IPS DF 6.9 (cell line): ENCODE measurements around the gene SETD2.

Experiments
- DNase-seq: peaks from one replicate; pipeline ENCODE4 v3.0.0-alpha.2; 2013; ENCODE audit warnings: low read depth, low spot score
- H3K27ac ChIP-seq: one replicate; pipeline ENCODE4 v1.5.1; 2013; ENCODE audit warnings: low read length, control low read depth
- H3K27me3 ChIP-seq: 2 replicates; pipeline ENCODE4 v1.6.1; 2013; ENCODE audit warnings: mild to moderate bottlenecking, low read length; ENCODE audit not compliant: control insufficient read depth, insufficient read depth
- H3K36me3 ChIP-seq: 2 replicates; pipeline ENCODE4 v1.6.1; 2013; ENCODE audit warnings: low read length; ENCODE audit not compliant: control insufficient read depth, insufficient read depth
- H3K4me1 ChIP-seq: 2 replicates; pipeline ENCODE4 v1.6.1; 2013; ENCODE audit warnings: low read length; ENCODE audit not compliant: control insufficient read depth, insufficient read depth
- H3K4me3 ChIP-seq: 2 replicates; pipeline ENCODE4 v1.5.1; 2013; ENCODE audit warnings: mild to moderate bottlenecking, low read length
- H3K9me3 ChIP-seq: 2 replicates; pipeline ENCODE4 v1.6.1; 2013; ENCODE audit warnings: low read length, inconsistent platforms; ENCODE audit not compliant: control insufficient read depth, insufficient read depth
- WGBS: extraction: QIAGEN DNeasy Blood & Tissue Kit; methylation state at CpG from one replicate; pipeline ENCODE4 v1.1.7; 2013; ENCODE audit warnings: mixed read lengths, missing lambda C conversion rate; ENCODE audit not compliant: insufficient read length, insufficient coverage; 5-methylcytosine and 5-hydroxymethylcytosine counted together

The SETD2 gene

DNA sequence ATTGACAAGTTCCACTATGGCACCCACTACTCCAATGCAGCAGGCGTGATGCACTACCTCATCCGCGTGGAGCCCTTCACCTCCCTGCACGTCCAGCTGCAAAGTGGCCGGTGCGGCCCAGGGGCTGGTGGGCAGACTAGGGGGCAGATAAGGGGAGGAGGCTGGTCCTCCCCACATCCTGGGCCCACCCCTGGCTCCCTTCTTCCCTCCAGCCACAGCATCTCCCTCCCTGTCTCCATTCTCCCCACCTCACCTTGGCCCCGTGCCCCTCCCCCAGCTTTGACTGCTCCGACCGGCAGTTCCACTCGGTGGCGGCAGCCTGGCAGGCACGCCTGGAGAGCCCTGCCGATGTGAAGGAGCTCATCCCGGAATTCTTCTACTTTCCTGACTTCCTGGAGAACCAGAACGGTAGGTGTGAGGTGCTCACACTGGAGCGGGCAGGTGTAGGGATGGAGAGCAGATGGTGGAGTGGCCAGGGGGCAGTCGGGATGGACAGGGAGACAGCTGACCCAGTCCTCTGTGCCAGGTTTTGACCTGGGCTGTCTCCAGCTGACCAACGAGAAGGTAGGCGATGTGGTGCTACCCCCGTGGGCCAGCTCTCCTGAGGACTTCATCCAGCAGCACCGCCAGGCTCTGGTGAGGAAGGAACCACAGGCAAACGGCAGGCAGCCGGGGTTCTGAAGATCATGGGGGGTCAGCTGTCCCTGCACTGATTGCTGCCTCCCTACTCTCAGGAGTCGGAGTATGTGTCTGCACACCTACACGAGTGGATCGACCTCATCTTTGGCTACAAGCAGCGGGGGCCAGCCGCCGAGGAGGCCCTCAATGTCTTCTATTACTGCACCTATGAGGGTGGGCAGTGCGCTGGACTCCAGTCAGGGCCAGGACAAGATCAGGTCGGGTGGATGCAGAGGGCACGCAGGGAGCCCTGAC, 158.4 kb downstream of the SETD2 start:
- Histone ChIP-seq H3K27me3 (no peaks in the 10 kb centered on the region), H3K9me3 (no peaks in the 10 kb centered on the region), H3K4me3 (no peak overlapping the region), H3K27ac (no peak overlapping the region), H3K36me3 (peaks cover 40% of the 10 kb centered on the region), H3K4me1 (peaks cover 6% of the 10 kb centered on the region; the same call in 1 of the 2 replicates)
- DNase-seq: no peak
- no CpG with 5 or more reads among the region's 32 CpGs for WGBS

GRCh38 chr3:47004369-47005211, 159.3 kb downstream of the SETD2 start:
- no peak for DNase-seq
- H3K36me3 ChIP-seq: peaks cover 46% of the 10 kb centered on the region
- WGBS: no CpG with 5 or more reads among the region's 17 CpGs

DNA sequence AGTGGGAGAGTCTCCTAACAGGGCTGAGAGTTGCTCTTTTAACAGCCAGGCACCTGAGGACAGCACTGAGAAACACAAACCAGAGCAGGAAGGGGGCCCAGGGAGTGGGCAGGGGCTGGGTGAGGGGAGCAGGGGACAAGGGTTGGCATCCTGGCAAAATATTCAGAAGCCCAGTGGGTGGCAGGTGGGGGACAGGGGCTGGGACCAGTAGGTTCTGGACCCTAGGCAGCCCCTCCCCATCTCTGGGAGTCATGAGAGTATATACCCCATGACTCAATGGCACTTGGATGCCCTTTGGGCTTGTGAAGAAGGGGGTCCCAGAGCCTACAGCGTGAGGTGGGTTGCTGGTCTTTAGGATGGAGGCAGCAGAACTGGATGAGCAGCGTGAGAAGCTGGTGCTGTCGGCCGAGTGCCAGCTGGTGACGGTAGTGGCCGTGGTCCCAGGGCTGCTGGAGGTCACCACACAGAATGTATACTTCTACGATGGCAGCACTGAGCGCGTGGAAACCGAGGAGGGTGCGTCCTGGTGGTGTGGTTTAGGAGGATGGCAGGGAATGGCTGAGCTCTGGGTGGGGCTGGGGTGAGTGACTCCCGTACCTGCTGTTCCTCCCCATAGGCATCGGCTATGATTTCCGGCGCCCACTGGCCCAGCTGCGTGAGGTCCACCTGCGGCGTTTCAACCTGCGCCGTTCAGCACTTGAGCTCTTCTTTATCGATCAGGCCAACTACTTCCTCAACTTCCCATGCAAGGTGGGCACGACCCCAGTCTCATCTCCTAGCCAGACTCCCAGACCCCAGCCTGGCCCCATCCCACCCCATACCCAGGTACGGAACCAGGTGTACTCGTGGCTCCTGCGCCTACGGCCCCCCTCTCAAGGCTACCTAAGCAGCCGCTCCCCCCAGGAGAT, 160.2 kb downstream of the SETD2 start:
- H3K4me3 ChIP-seq: no peak overlapping the region
- H3K9me3 ChIP-seq: no peaks in the 10 kb centered on the region
- peaks cover 51% of the 10 kb centered on the region for H3K36me3 ChIP-seq
- no peak overlapping the region for H3K27ac ChIP-seq
- no peaks in the 10 kb centered on the region for H3K27me3 ChIP-seq
- DNase-seq: no peak
- WGBS: no CpG with 5 or more reads among the region's 27 CpGs
- H3K4me1 ChIP-seq: peaks cover 1% of the 10 kb centered on the region

More at GRCh38 chr3:47004369-47005211, 159.3 kb downstream of the SETD2 start:
- Histone ChIP-seq H3K27ac (no peak overlapping the region), H3K4me1 (peaks cover 2% of the 10 kb centered on the region; the same call in 1 of the 2 replicates), H3K9me3 (no peaks in the 10 kb centered on the region), H3K4me3 (no peak overlapping the region), H3K27me3 (no peaks in the 10 kb centered on the region)

- Histone ChIP-seq H3K9me3 (no peaks in the 10 kb centered on the region), H3K27ac (no peak overlapping the region), H3K4me3 (no peak overlapping the region), H3K4me1 (peaks cover 2% of the 10 kb centered on the region), H3K36me3 (peaks cover 52% of the 10 kb centered on the region), H3K27me3 (no peaks in the 10 kb centered on the region)
- no CpG with 5 or more reads among the region's 10 CpGs for WGBS
- DNase-seq: no peak
These were observed 160.9 kb downstream of the SETD2 start for GRCh38 chr3:47003056-47003410.

DNA sequence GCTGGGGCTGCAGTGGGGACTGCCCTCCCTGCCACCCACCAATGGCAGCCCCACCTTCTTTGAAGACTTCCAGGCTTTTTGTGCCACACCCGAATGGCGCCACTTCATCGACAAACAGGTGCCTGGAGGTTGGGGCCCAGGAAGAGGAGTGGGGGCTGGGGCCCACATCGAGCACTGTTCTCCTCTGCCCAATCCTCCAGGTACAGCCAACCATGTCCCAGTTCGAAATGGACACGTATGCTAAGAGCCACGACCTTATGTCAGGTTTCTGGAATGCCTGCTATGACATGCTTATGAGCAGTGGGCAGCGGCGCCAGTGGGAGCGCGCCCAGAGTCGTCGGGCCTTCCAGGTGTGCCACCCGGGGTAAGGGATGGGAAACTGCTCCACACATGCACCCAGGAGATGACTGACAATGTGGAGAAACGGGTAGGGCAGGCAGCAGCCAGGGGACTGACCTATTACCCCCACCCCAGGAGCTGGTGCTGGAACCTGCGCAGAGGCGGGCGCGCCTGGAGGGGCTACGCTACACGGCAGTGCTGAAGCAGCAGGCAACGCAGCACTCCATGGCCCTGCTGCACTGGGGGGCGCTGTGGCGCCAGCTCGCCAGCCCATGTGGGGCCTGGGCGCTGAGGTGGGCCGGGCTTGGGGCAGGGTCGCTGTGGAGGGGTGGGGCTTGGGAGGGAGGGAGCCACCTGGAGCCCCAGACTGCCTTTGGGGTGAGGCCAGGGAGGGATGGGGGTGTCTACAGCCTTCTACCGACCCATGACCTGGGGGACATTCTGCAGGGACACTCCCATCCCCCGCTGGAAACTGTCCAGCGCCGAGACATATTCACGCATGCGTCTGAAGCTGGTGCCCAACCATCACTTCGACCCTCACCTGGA, 161.5 kb downstream of the SETD2 start:
- no peaks in the 10 kb centered on the region for H3K27me3 ChIP-seq
- no peak overlapping the region; the same call in 1 of the 2 replicates for H3K4me3 ChIP-seq
- DNase-seq: no peak
- no CpG with 5 or more reads among the region's 35 CpGs for WGBS
- peaks cover 2% of the 10 kb centered on the region for H3K4me1 ChIP-seq
- H3K36me3 ChIP-seq: peaks cover 51% of the 10 kb centered on the region
- H3K9me3 ChIP-seq: no peaks in the 10 kb centered on the region
- H3K27ac ChIP-seq: no peak overlapping the region

DNA sequence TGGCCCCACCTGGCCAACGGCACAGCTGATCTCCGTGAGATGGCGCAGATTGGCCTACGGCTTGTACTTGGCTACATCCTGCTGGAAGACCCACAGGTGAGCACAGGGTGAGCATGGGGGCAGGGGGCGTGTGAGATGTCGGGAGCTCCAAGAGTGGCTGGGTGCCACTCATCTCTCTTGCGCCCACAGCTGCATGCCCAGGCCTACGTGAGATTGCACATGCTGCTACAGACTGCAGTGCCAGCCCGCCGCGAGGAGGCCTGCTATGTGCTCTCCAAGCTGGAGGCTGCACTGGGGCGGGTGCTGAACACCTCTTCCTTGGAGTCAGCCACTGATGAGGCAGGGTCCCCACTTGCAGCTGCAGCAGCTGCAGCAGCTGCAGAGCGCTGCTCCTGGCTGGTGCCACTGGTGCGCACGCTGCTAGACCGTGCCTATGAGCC, 162.2 kb downstream of the SETD2 start:
- no peaks in the 10 kb centered on the region for H3K27me3 ChIP-seq
- H3K9me3 ChIP-seq: no peaks in the 10 kb centered on the region
- WGBS: no CpG with 5 or more reads among the region's 16 CpGs
- peaks cover 49% of the 10 kb centered on the region for H3K36me3 ChIP-seq
- H3K4me3 ChIP-seq: no peak overlapping the region; the same call in 1 of the 2 replicates
- H3K27ac ChIP-seq: no peak overlapping the region
- DNase-seq: no peak
- peaks cover 2% of the 10 kb centered on the region for H3K4me1 ChIP-seq

- Histone ChIP-seq H3K4me3 (no peak overlapping the region), H3K27me3 (no peaks in the 10 kb centered on the region), H3K27ac (no peak overlapping the region), H3K9me3 (no peaks in the 10 kb centered on the region), H3K36me3 (peaks cover 49% of the 10 kb centered on the region), H3K4me1 (peaks cover 2% of the 10 kb centered on the region)
- DNase-seq: no peak
- WGBS: no CpG with 5 or more reads among the region's 25 CpGs
These were observed 162.8 kb downstream of the SETD2 start for GRCh38 chr3:47000922-47001730.

DNA sequence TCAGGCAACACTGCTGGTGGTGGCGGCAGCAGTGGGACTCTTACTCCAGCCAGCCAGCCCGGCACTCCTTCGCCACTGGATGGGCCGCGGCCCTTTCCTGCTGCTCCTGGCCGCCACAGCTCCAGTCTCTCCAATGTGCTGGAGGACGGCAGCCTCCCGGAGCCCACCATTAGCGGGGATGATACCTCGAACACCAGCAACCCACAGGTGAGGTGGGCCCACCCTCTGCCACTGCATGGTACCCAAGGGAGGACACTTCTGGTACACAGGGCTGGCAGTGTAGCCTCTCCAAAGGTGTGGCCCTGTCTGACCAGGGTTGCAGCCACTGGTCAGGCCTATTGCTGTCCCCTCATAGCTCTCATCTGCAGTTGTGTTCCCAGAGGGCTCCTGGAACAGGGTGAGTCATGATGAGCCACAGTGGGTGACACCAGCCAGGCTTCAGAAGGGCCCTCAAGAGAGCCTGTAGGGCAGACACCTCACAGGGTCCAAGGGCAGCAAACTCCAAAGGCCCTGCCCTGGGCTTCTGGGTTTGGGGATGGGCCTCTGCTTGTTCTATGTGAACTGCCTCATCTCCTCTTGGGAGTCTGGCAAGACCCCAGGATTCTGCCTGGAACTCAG, 163.6 kb downstream of the SETD2 start:
- Histone ChIP-seq H3K36me3 (peaks cover 41% of the 10 kb centered on the region), H3K27me3 (no peaks in the 10 kb centered on the region), H3K27ac (no peak overlapping the region), H3K4me3 (no peak overlapping the region), H3K9me3 (no peaks in the 10 kb centered on the region), H3K4me1 (peaks cover 2% of the 10 kb centered on the region)
- DNase-seq: no peak
- no CpG with 5 or more reads among the region's 10 CpGs for WGBS
